GM18517 (cell line): Measurements from ENCODE around the gene TSPYL2.

Source experiments
- ATAC-seq: cut with Tn5 transposase; IDR thresholded peaks from one replicate; pipeline ENCODE4 v1.9.1; 2021; ENCODE audit warnings: mild to moderate bottlenecking, moderate library complexity; ENCODE audit not compliant: unreplicated experiment

The TSPYL2 gene

DNA sequence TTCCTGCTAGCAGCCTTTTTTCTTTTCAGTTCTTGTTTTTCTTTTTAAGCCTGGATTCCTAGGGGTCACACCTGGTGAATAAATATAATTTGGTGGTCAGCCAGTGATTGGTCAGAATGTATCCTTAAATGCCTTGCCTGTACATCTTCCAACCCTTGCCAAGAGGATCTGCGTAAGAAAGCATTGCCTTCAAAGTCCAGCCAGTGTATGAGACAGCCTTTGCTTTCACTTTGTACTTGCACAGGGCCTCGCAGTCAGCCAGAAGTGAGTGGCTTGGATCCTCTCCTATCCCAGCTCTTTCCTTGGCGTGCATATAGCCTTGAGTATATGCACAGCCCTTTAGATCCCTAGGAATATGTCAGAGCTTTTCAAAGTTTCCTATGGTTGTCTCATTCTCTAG lies 33.9 kb downstream of the TSPYL2 start:
- ATAC-seq, result no peak

GRCh38 chrX:53122013-53122412 lies 39.8 kb downstream of the TSPYL2 start:
- ATAC-seq, result no peak

DNA sequence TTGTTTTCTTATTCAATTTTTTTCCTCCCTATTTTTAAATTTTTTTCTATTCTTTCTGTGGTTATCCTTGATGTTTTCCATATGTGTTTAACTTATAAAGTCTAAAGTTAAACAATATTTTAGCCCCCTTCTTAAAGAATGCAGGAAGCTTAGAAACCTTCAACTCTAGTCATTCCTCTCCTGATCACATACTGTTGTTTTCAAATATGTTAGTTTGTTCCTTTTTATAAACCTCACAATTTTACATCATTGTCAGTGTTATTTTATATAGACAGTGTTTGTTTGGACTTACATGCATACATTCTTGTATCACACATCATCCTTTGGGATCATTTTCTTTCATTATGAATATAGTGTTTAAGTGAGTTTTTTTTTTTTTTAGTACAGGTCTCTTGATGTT lies 43.3 kb downstream of the TSPYL2 start:
- no peak for ATAC-seq

GRCh38 chrX:53126377-53126776 lies 44.2 kb downstream of the TSPYL2 start:
- ATAC-seq, result no peak

GRCh38 chrX:53128097-53128749 lies 46.1 kb downstream of the TSPYL2 start:
- no peak for ATAC-seq

GRCh38 chrX:53133400-53133799 lies 51.2 kb downstream of the TSPYL2 start:
- no peak for ATAC-seq

DNA sequence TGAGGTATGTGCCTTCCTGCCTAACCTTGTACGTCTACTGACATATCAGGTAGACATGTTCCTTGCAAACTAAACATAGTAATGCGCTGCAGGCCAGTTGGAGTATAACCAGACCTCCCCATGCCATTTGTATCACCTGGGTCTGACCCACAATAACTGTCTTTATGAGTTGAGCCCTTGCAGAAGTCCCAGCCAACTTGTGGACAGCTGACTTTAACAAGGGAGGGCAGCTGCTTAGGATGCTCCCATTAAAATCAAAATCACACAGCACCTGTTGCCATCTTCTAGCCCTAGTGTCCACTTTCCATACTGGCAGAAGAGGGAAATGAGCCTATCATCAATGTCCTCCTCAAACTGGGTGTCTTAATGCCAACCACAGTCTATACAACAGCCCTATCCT lies 53.4 kb downstream of the TSPYL2 start:
- no peak for ATAC-seq
